ENCODE results near the gene PAX7.

PAX7 gene

DNA sequence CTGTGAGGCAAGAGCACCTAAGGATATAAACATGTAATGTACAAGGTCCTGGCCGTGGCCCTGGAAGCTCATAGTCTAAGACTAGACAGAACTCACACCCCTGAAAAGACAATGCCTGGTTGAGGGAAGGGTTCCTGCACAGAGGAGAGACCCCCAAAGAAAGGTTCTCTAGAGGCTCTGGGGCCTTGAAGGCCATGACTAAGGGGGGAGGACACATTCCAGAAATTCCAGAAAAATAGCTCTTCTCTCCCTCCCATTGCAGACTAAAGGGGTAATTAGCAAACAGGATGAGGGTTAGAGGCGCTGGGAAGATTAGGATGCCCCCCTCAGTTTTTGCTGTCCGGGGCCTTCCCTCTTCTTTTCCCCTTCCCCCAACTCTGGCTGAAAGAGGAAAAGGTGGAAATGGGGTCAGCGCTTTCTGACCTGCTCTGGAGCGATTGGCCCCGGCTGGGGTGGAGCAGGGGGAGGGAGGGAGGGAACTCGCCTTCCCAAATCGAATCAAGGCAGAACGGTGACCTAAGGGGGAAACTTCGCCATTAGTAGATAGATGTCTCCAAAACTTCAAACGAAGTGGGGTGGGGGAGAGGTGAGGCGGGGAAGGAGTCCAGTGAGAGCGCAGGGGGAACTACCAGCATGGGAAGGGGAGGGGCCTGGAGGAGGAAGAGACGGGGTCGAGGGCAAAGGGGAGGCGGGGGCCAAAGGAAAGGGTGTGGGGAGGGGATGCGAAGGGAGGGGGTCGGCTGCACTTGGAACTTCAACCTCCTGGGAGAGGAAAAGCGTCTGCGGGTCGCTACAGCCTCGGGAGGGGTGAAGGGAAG is 11.8 kb downstream of the PAX7 start:
- DNase-seq: no peak

GRCh38 chr1:18643154-18644012 is 12.7 kb downstream of the PAX7 start:
- DNase-seq: peak in 1 of 2 experiments; percentile 62

DNA sequence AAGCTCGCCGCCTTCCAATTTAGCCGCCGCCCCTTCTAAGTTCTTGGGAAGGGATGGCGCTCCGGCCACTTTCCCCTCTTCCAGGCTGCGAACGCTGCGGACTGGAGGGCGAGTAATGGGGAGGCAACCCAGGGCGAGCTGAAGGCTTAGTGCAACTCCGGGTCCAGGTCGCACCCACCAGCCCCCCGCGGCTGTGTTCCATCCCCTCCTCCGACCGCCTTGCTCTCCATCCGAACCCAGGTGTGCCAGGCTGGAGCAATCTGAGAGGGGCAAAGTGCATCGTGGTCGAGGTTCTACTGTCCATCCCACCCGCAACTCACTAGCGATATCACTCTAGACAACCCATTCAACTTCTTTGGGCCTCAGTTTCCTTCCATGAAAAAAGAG is 13.4 kb downstream of the PAX7 start:
- DNase-seq: no peak

GRCh38 chr1:18644446-18644845 is 13.8 kb downstream of the PAX7 start:
- no peak for DNase-seq

- no peak for DNase-seq
These were observed 14.5 kb downstream of the PAX7 start for GRCh38 chr1:18644973-18645746.

- no peak for DNase-seq
These were observed 15.1 kb downstream of the PAX7 start for GRCh38 chr1:18645747-18646090.

- DNase-seq: peak in 1 of 2 experiments; percentile 19
These were observed 15.6 kb downstream of the PAX7 start for GRCh38 chr1:18646091-18646785.

GRCh38 chr1:18646786-18647410 is 16.3 kb downstream of the PAX7 start:
- DNase-seq: no peak

GRCh38 chr1:18647681-18648214 is 17.1 kb downstream of the PAX7 start:
- no peak for DNase-seq

DNA sequence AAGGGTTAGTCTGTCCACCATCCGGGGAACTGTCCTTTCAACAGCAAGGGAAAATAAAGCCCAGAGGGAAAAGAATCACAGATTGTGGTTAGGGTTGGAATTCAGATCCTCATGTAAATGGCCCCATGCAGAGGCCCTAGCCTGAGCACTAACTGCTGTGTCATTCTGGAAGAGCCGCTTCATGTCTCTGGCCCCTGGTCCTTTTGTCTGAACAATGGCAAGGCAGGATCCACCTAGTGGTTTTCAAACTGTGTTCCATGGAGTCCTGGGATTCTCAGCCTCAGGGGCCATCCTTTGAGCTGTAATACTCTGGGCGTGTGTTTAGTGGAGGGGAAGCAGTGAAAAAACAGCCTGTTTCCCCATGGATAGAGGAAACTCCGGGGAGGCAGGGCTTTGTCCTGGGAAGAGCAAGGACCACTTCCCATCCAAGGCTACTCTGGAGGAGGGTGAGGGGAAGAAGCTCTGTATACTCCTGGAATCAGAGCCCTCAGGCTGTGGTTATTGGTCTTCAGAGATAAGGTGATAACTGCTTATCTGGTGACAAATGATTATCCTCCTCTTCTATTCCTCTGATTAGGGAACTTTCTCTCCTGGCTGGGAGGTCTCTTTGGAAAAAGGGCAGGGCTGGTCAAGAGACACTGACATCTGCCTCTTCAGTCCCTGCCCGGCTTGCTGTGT is 19.2 kb downstream of the PAX7 start:
- no peak for DNase-seq

- no peak for DNase-seq
These were observed 21.1 kb downstream of the PAX7 start for GRCh38 chr1:18651713-18652112.

DNA sequence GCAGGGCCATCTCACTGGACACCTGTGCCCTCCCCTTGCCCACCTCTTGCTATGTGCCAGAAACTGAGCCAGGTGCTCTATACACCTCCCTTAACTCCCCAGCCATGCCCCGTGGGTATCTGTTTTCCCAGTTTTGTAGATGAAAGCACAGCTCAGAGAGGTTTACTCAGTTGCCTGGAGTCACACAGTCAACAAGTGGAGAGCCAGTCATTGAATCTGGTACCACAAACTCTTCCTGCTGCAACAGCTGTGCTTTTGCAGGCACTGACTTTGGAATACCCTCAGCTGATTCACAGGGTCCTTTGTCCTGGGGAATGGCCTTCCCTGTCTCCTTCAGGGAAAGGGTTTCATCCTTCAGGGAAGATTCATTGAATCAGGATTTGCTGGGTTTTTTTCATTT is 22.1 kb downstream of the PAX7 start:
- no peak for DNase-seq

DNA sequence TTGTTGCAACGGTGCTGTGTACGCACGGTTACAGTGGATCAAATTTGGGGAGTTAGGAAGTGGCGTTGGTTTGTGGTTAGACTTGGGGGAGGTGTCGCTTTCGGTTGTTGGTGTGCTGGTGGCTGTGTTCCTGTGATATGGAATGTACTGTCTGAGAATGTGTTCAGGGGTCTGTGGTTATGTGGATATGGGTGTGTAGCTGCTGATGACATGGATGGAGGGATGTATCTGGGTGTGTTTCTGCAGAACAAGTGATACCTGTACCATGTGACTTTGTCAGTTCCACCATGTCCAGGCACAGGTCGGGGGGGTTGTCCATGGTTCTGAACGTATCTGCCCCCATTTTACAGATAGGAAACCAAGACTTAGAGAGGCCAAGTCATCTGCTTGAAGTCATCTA is 22.7 kb downstream of the PAX7 start:
- DNase-seq: no peak

DNA sequence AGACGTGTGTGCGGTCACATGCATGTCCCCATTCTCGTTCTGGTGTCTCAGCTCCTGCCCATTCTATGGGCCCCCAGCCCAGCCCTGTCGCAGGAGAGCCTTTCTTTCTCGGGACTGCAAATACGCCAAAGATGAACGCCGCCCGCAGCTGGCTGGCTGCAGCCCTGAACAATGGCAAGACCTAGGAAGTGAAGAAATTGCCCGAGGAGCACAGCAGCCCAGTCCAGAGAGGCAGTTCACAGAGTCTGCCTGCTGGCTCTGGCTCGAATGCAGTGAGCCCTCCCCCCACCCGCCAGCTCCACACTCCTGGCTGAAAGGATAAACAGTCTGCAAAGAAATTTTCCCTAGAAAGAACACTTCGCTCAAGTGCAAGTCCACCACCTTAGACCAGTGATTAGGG is 23.3 kb downstream of the PAX7 start:
- no peak for DNase-seq

GRCh38 chr1:18654599-18654998 is 24.0 kb downstream of the PAX7 start:
- no peak for DNase-seq

DNA sequence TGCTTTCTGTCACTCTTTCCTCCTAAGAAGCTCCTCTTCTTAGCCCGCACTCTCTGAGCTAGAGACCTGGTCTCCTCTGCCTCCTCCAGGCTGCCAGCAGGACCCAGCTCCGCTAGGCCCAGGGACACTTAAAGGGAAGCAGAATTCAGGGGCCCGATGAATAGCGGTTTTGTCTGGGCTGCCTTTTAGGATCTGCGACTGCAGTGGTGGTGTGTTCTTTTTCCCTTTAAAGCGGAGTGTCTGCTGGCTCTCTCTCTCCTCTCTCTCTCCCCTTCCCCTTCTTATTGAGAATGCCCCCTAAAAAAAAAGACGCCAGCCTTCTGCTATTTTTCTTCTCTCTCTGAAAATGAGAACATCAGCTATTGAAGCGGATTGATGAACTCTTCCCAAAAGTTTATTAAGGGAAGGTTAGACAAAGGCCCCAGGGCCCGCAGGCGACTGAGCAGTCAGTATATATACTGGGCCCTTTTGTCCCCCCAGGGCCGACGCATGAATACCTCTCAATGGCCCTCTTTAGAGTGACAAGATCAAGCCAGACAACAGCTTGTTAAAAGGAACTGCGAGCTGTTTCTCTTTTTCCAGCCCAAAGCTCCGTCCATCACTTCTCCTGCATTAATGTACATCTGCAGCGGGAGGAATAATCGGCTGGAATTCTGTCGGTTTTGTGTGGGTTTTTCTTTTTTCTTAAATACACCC is 27.0 kb downstream of the PAX7 start:
- DNase-seq: no peak

GRCh38 chr1:18658831-18659230 is 28.2 kb downstream of the PAX7 start:
- DNase-seq: no peak

GRCh38 chr1:18661404-18662285 is 31.0 kb downstream of the PAX7 start:
- no peak for DNase-seq

DNA sequence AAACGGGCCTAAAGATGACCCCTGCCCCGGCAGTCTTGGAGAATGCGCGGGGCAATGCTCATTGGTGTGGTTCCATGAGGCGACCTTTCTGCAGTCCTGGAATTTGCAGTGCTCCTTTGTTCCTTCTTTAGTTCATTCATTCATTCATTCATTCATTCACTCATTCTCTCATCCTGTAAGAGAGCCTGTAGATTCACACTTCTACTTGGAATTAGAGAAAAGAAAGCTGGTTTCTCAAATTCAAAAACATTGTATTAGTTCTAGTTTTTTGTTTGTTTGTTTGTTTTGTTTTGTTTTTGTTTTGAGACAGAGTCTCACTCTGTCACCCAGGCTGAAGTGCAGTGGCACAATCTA is 31.6 kb downstream of the PAX7 start:
- DNase-seq: no peak

Measured in NCI-H524 (cell line).